Right ventricle myocardium superior (tissue), 1 donor: ENCODE data around the gene OSCP1. TPM values are rescaled to one million over a fixed set of nuclear protein-coding genes. Genes with fewer than 3 reads are reported as not detected.
"Not testable (repeated sequence)": the region's sequence is repeated elsewhere in the genome, so short reads cannot be mapped to it uniquely, and the experiment has no call there.

ENCODE experiments used
- ATAC-seq: fragments of 200-7000 bp; cut with Tn5 transposase; one replicate; pipeline ENCODE4 v1.9.1; 2020; ENCODE audit warnings: mild to moderate bottlenecking; ENCODE audit not compliant: poor library complexity
- DNase-seq: peaks from one replicate; pipeline ENCODE4 v3.0.0-alpha.2; 2020
- intact Hi-C: fragments of 100-400 bp; cut with DNase I; formaldehyde crosslinking; loops from one replicate; pipeline ENCODE4 v1.11.2; 2022
- long read RNA-seq: library from polyadenylated mRNA; unstranded; transcript quantifications from one replicate; pipeline ENCODE4 v2.0.0, GENCODE V29; 2021
- total RNA-seq: library from RNA; stranded (reverse); fragmentation: NEBNext Ultra II Directional; extraction: Animal tissue kit (Norgen Biotek cat#: 25700); gene quantifications from one replicate; pipeline ENCODE4 v1.2.1, GENCODE V29; 2021
- donor health status: DM: no; HTN: yes; CAD: no; lungs with severe emphysema.

OSCP1 gene, protein sequence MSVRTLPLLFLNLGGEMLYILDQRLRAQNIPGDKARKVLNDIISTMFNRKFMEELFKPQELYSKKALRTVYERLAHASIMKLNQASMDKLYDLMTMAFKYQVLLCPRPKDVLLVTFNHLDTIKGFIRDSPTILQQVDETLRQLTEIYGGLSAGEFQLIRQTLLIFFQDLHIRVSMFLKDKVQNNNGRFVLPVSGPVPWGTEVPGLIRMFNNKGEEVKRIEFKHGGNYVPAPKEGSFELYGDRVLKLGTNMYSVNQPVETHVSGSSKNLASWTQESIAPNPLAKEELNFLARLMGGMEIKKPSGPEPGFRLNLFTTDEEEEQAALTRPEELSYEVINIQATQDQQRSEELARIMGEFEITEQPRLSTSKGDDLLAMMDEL
- total RNA-seq, result 7.4 TPM
- long read RNA-seq, transcript OSCP1-201 (10 exons, 1,455 nt), result major isoform, 10 of 12 reads
- long read RNA-seq, partial matches to known transcripts, result 0 of 12 reads
- long read RNA-seq, other reads (novel, unspliced or antisense), result 2 of 12 reads

DNA sequence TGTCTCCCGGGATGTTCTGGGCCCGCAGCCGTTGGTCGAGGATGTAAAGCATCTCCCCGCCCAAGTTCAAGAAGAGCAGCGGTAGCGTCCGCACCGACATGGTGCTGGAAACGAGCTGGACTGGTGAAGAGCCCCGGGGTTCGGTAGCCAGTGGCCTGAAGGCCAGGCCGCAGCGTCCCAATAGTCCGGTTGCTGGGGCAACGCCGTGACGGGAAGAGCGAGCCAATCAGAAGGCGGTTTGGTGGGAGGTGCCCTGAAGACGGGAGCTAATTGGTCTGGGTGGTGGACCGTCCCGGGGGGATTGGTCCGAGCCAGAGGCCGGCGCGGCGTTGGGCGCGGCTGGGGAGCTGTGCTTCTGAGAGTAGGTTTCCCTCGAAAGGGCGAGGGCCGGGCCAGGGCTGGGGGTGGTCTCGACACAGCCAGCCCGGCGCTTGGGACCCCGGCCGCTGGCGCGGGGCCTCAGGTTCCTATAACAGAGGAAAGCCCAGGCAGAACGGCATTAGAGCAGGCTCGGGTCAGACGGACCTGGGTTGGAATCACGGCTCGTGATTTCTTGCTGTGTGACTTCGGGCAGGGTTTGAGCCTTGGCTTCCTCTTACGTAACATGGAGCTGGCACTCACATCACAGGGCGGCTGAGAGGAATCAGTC is at the start of gene OSCP1:
Gene OSCP1, minus strand, starts transcription at position 182 of the 649 bp plus-strand sequence. Its CDS starts 82 bp downstream, at position 100.
- intact Hi-C loops, result no loop called here
- peak; percentile 98 for DNase-seq

DNA sequence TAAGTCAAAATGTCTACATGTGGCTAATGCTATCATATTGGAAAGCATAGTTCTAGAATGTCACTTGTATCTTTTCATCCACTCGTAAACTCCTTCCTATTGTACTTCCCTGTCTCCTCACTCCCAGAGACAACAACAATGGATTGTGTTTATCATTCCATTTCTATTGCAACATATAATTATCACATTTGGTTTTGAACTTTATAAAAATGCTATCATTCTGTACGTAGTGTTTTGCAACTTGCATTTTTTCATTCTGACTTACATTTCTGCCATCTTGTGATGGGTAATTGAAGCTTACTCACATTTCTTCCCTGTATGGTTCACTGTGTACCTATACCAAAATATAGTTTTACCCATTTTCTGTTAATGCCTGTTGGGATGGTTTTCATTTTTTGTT is 47.0 kb upstream of the OSCP1 start:
- intact Hi-C loops, result no loop called here
- no peak for ATAC-seq
- DNase-seq, result no peak

More for the DNA sequence above, at the start of gene OSCP1:
- ATAC-seq, result peak; percentile 99

DNA sequence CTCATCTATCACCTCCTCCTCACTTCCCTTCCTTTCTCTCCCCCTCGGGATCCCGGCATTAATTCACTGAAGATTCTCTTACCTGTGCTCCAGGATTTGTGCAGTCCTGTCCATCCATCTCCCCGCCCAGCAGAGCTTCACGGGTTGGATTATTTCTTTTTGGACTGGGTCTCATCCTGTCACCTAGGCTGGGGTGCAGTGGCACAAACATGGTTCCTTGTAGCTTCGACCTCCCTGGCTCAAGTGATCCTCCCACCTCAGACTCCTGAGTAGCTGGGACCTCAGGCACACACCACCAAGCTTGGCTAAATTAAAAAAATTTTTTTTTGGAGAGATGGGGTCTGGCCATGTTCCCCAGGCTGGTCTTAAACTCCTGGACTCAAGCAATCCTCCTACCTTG is 44.7 kb upstream of the OSCP1 start:
- ATAC-seq, result no peak
- intact Hi-C loops, result no loop called here
- DNase-seq, result no peak

DNA sequence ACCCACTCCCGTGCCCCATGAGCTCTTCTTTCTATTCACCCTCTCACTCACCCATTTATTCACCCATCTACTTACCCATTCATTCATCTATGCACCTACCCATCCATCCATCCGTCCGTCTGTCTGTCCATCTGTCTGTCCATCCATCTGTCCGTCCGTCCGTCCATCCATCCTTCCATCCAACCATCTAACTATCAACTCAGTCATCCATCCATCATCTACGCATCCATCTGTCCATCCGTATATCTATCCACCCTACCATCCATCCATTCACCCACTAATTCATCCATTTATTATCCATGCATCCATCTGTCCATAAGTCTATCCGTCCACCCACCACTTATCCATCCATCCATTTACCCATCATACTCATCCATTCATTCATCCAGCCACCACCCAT is 43.3 kb upstream of the OSCP1 start:
- intact Hi-C loops, result no loop called here
- ATAC-seq, result no peak
- DNase-seq, result no peak

DNA sequence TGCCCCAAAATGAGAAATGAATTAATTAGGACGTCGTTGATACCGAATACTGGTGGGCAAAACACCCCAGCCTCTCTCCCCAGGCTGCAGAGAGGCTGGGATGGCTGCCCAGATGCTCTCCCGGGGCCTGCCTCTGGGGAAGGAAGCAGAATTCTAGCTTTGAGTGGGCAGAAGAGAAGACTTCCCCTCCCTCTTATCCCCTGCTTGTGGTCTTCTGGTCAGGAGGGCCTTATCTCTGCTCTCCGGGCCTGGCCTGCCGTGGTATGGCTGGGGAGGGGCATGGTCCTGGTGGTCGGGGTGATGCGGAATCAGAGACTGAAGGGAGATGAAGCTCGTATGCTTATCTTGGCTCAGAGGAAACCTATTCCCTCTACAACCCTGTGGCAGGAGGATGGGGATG is 42.2 kb upstream of the OSCP1 start:
- ATAC-seq (no peak), DNase-seq (no peak)
- intact Hi-C loops, result no loop called here

DNA sequence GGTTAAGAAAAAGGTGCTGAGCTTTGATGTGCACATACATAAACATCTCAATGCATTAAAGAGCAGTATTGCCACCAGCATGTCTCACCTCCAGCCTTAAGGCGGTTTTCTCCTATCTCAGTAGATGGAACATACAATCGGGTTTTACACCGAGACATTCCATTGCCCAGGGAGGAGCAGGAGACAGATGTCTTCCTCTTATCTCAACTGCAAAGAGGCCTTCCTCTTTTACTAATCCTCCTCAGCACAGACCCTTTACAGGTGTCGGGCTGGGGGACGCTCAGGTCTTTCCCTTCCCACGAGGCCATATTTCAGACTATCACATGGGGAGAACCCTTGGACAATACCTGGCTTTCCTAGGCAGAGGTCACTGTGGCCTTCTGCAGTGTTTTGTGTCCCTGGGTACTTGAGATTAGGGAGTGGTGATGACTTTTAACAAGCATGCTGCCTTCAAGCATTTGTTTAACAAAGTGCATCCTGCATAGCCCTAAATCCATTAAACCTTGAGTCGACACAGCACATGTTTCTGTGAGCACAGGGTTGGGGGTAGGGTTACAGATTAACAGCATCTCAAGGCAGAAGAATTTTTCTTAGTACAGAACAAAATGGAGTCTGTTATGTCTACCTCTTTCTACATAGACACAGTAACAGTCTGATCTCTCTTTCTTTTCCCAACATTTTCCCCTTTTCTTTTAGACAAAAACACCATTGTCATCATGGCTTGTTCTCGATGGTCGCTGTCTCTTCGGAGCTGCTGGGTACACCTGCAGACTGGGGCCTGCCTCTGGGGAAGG is 39.2 kb upstream of the OSCP1 start:
- ATAC-seq, intact Hi-C loops, DNase-seq: not testable (repeated sequence)

DNA sequence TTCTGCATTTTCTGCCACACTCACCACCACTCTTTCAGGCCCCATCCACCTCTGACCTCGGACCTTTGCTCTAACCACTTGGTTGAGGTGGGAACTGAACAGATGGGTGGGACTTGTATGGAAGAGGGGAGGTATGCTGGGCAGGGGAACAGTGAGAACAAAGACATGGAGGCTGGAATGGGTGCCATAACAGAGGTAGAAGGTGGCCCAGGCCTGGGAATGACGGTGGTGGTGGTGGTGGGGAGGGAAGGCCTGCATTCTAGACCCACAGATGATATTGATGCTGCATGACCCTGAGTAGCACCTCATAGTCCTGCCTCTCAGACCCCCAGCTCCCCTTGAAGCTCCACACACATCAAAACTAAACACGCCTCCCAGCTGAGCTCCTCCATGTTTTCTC is 37.7 kb upstream of the OSCP1 start:
- ATAC-seq, result no peak
- intact Hi-C loops, result no loop called here
- no peak for DNase-seq

DNA sequence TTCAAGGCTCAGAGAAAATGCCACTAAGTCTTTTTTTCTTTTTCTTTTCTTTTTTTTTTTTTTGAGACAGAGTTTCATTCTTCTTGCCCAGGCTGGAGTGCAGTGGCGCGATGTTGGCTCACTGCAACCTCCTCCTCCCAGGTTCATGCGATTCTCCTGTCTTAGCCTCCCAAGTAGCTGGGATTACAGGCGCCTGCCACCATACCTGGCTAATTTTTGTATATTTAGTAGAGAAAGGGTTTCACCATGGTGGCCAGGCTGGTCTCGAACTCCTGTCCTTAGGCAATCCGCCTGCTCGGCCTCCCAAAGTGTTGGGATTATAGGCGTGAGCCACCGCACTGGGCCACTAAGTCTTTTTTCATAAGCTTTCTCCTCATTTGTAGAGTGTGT is 37.1 kb upstream of the OSCP1 start:
- intact Hi-C loops, DNase-seq: not testable (repeated sequence)

DNA sequence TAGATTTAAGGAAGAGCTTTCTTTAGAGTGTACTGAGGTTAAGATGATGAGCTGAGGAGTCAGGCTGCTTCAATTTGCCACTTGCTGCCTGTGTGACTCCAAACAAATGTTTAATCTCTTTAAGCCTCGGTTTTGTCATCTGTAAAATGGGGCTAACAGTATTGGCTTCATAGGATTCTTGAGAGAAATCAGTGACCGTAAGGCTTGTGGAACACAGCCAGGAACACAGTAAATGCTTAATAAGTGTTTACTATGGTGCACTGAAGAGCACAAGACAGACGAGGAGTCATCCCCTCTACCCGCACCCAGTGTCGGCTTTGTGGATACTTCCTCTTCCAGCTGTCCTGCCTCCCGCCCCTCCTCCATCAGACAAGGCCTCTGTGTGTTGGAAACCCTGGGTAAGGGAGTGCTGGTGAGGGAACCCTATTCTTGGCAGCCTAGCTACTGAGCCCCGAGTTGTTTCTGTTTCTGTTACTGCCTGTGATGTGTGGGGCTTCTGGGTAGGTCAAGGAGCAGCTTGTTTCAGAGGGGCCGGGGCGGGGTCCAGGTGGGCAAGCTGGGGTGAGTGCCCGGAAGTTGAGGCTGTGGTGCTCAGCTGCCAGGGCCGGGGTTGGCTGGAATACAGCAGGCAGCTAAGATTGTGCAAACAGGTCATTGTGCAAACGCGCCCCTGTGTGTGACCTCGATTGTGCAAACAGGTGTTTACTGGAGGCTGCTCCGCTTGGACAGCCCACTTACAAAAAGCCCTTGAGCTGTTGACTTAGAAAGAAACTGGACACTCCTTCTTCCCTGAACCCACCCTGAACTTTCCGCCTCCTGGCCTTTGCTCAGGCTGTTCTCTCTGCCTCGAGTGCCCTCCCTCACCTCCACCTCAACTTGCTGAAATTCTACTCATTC is 36.4 kb upstream of the OSCP1 start:
- intact Hi-C loops, result no loop called here
- peak; percentile 70 for ATAC-seq
- DNase-seq, result peak; percentile 78

More for the DNA sequence above, 37.1 kb upstream of the OSCP1 start:
- ATAC-seq, result not testable (repeated sequence)

DNA sequence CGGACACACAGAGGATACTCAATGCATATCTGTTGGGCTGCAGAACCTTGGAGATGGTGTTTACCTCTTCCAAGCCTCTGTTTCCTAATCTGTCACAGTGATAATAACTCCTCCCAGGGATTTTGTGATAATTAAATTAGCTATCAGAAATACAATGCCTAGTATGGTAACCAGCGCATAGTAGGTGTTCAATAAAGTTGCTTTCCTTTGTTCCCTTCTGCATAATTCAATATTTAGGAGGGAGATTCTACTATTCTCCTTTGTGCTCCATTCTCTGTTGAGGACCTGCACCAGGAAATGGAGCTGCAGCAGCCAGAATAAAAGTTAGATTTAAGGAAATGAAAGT is 35.8 kb upstream of the OSCP1 start:
- no peak for DNase-seq
- no peak for ATAC-seq
- intact Hi-C loops, result no loop called here

DNA sequence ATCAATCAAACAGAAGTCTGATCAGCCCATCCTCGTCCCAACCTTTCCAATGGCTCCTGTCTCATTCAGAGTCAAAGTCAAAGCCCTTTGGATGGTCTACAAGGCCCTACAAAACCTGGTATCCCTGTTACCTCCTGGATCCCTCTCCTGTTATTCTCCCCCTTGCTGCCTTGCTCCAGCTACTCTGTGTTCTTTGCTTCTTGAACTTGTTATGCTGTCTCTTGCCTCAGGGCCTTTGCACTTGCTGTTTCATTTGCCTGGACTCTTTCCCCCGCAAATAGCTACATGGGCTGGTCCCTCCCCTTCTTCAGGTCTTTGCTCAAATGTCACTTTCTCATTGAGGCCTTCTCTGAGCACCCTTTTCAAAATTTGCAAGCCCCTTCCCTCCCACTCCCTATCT is 33.8 kb upstream of the OSCP1 start:
- no peak for ATAC-seq
- intact Hi-C loops, result no loop called here
- DNase-seq, result no peak

DNA sequence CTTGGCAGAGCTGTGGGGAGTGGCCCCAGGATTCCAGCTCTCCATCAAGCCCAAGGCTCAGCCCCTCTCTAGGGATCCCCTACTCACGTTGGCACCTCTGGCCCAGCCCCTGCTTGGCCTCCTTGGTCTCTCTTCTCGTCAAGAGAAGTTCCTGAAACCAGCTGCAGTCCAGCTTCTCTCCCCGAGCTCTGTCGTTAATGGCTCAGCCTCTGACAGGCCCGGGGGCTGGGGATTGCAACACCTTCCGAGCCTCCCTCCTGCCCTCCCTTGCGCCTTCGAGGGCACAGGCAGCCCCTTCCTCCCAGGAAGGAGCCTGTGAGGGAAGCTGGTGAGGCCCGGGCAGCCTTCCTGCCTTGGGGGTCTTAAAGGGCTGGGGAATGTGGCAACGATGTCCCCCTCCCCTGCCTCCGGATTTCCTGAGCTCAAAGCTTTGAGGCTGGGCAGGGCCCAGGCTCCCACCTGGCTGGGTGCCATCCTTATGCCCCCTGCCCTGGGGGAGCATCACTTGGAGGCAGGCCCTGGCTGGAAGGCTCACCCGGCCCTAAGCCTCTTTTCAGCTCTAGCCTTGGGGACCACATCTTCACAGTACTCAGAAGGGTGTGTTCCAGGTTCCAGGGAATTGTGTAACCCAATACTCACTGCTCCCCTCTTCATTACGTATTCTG is 32.6 kb upstream of the OSCP1 start, which contains the start of gene CSF3R:
Gene CSF3R, minus strand, starts transcription at position 190 of the 665 bp plus-strand sequence. CDS start 3,417 bp downstream, outside the sequence.
- DNase-seq (peak; percentile 63), ATAC-seq (peak; percentile 30)
- intact Hi-C loops, result no loop called here

DNA sequence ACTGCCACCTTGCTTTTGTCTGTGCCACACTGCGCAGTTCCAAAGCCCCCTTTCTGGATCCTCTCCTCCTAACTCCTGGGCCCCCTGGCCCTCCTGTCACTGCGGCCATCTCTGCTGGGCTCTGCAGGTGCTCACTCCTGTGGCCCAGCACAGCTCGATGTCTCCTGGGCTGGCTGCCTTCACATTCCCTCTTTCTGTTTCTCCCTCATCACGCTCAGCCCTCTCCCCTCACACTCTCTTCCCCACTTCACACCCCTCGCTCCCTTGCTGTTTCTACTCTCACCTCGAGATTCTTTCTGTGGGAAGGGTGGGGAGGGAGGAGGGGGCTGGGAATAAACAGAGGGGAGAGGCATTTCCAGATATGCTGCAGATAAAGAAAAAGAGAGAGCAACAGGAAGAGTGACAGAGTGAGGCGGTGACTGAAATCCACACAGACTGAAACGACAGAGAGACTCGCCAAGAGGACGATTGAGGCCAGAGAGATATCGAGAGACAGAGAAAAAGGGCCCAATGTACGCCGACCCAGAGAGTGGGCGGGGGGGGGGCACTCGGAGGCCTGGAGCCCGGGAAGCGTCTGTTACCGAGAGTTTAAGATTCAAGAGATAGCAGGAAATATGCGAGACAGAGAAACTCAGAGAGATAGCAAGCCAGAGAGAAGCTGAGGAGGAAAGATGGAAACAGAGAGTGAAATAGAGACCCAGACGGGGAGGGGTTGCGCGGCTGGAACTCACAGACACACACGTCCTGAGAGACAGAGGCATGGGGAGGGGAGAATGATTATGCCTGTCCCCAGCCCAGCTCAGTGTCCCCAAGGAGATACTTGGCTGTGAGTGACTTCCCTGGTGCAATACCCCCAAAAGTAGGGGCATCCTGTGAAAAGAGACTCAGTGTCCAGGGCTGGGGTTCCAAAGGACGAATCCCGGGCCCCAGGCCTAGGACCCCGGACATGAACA is 31.8 kb upstream of the OSCP1 start:
- DNase-seq (no peak), ATAC-seq (peak; percentile 12)
- intact Hi-C loops, result no loop called here

DNA sequence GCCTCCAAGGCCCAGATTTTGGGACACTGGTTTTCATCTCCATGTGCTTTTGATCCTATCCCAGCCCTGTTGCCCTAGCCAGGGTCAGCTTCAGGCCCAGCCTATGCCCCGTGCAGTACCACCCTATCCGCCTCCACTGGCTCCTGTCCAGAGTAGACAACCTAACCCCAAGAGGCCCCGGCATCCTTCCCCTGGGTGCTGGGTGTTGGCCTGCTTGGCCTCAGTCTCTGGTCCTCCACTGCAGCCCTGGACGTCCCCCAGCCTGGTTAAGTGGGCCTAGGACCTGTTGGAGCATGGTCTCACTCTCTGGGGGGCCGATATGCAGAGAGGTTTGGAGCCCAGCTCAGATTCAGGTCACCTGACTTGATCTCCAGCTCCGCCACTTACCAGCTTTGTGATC is 30.8 kb upstream of the OSCP1 start:
- intact Hi-C loops, result no loop called here
- ATAC-seq (no peak), DNase-seq (no peak)

DNA sequence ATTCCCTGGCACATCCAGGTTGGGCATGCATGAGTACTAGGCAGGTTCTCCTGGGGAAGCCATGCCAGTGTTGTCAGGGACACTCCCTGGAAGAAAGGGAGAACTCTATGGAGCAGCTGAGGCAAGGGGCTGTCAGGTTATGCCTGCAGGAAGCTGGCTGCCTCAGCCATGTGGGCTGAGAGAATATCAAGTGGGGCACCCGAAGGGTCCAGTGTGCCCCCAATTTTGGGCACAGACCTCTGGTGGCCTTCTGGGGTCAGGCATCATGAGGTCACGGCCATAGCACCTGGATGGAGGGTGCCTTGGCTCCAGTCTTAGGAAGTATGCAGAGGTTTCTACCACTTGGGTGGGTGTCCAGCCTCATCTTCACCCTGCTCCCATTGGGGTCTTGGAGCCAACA is 29.9 kb upstream of the OSCP1 start:
- DNase-seq (no peak), ATAC-seq (no peak)
- intact Hi-C loops, result no loop called here

DNA sequence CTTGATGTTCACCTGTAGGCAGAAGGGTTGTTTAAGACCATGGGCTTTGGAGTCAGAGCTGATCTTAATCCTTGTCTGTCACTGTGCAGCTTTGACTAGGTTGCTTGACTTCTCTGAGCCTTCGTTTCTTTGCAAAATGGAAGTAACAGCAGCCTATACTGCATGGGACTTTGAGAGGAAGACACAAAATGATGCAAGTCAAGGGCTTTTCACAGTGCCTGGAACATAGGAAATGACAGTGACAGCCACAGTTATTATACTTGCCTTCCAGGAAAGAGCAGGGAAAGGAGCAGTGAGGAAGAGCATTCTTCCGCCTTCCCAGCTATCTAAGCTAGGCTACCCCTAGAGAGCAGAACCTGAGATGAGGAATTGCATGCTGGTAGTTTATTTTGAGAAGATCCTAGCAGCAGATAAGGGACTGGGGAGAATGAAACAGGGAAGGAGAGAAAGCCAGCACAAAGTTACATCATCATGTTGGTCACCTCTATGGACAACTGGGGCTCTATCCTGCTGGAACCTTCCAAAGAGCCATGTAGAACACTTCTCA is 29.3 kb upstream of the OSCP1 start:
- DNase-seq (no peak), ATAC-seq (no peak)
- intact Hi-C loops, result no loop called here
